Esophagus squamous epithelium (tissue), 4 donors: ENCODE results near the gene OR14A2.

Experiments
- CTCF ChIP-seq, 6 experiments: fragments of 450-650 bp in 4 of 6; fragments of 200-600 bp in 2 of 6; sonication (generic) in 2 of 6; IDR thresholded peaks; one replicate each; pipeline ENCODE4 v1.5.1; 2016 to 2019; ENCODE audit warnings: antibody characterized with exemption in 6 of 6, mild to moderate bottlenecking in 4 of 6, moderate library complexity in 4 of 6
- POLR2A ChIP-seq, 4 donors: fragments of 450-650 bp; IDR thresholded peaks; one replicate each; pipeline ENCODE4 v1.6.1; 2017; ENCODE audit warnings: antibody characterized with exemption in 4 of 4, mild to moderate bottlenecking in 4 of 4, moderate library complexity in 3 of 4

- peak in 5 of 6 experiments; percentile 7 to 62 (median 48) for TF ChIP-seq CTCF (IDR thresholded peaks at IDR 0.05)
- TF ChIP-seq POLR2A (IDR thresholded peaks at IDR 0.05), result no peak
Observed at GRCh38 chr1:247681288-247681897, 66.5 kb downstream of the OR14A2 start.
